HG03354 (cell line): ENCODE measurements around the gene RAMP1.
"Not testable (repeated sequence)": the region's sequence is repeated elsewhere in the genome, so short reads cannot be mapped to it uniquely, and the experiment has no call there.

ENCODE experiments used
- ATAC-seq: cut with Tn5 transposase; IDR thresholded peaks from one replicate; pipeline ENCODE4 v1.9.1; 2021; ENCODE audit warnings: mild to moderate bottlenecking; ENCODE audit not compliant: unreplicated experiment, poor library complexity, severe bottlenecking

RAMP1 gene

GRCh38 chr2:237935740-237936452 is 76.5 kb downstream of the RAMP1 start:
- no peak for ATAC-seq

DNA sequence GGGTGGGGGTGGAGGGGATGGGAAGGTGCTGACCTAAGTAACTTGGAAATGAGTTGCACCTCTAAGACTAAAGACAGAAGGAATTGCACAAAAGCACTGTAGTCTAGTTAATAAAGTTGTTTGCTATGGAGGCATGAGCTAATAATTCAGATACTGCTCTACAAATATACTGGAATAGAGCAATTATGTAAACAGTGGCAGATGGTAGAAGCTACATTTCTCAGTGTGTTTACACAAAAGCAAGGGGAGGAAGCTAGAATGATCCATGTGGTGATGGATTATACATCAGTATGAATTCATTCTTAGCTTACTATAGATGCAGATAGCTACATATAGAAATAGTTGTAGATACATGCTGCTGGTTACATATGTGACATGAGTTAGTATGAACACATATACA is 79.8 kb downstream of the RAMP1 start:
- ATAC-seq = no peak

DNA sequence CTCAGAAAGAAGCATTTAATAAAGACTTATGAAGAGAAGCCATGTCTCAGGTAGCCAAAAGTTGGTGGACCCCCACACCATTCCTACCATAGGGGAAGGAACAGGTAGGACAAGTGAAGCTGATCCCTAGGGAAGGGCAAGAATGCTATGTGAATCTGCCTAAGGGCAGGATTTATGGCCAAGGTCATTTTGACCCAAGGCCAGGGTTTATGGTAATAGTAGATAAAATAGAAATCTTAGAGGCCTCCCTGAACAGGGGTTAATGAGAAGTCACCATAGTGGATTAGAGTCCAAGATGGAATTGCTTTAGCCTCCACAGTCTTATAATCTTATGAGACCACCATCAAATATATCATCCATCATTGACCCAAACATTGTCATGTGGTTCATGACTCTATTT is 81.4 kb downstream of the RAMP1 start:
- ATAC-seq = no peak

DNA sequence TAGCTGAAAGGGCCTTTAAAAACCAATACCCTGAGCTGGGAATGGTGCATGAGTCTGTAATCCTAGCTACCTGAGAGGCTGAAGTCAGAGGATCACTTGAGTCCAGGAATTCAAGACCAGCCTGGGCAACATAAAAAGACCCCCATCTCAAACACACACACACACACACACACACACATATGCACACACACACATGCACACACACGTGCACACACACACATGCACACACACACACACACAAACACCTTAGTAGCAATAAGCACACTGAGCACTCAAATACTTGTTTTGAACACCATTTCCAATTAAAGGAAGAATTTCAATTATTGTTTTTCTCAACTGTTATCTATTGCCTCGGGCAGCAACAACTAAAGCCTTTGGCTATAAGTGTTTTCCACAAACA is 81.8 kb downstream of the RAMP1 start:
- ATAC-seq = no peak

- no peak for ATAC-seq
Observed at GRCh38 chr2:237942513-237942899, 83.1 kb downstream of the RAMP1 start.

DNA sequence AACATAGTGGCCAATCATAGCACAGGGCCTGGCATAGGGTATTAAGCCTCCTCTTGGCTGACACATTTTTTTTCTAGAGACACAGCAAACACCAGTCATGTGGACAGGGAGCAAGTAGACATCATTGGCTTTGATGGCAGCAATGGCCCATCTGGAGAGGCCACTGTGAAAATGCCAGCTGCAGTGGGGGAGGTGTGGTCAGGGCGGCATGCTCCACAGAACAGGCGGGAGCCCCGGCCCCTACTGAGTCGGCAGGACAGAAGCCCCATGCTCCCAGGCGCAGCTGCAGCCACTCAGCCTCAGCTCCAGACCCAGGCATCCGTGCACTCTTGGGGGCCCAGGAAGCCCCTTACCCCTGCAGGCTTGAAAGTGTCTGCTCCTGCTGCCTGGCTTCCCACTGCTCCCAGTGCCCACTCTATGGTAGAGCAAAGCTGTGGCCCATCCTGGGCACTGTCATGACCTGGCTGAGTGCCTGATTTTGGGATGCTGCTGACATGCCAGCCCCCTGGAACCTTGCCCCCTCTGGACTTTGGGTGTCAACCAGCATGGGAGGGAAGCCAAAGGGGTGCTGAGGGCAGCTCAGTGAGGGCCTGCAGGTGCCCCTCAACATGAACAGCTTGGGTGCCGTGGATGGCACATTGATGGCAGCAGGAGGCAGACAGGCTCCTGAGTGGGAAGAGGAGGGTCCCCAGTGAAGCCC is 84.1 kb downstream of the RAMP1 start:
- no peak for ATAC-seq

- no peak for ATAC-seq
Observed at GRCh38 chr2:237944302-237944701, 84.9 kb downstream of the RAMP1 start.

DNA sequence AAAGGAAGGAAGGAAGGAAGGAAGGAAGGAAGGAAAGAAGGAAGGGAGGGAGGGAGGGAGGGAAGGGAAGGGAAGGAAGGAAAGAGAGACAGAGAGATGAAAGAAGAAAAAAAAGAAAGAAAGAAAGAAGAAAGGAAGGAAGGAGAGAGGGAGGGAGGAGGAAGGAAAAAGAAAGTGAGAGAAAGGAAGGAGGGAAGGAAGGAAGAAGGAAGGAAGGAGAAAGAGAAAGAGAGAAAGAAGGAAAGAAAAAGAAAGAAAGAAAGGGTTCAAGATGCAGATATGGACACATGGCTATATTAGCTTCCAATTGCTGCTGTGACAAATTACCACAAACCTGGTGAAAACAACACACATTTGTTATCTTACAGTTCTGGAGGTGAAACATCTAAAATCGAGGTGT is 87.0 kb downstream of the RAMP1 start:
- ATAC-seq = no peak

GRCh38 chr2:237951354-237951753 is 91.9 kb downstream of the RAMP1 start:
- ATAC-seq = not testable (repeated sequence)

- no peak for ATAC-seq
Observed at GRCh38 chr2:237951878-237952277, 92.5 kb downstream of the RAMP1 start.

- ATAC-seq = no peak
Observed at GRCh38 chr2:237952851-237953250, 93.4 kb downstream of the RAMP1 start.

- no peak for ATAC-seq
Observed at GRCh38 chr2:237955640-237956401, 96.4 kb downstream of the RAMP1 start.

DNA sequence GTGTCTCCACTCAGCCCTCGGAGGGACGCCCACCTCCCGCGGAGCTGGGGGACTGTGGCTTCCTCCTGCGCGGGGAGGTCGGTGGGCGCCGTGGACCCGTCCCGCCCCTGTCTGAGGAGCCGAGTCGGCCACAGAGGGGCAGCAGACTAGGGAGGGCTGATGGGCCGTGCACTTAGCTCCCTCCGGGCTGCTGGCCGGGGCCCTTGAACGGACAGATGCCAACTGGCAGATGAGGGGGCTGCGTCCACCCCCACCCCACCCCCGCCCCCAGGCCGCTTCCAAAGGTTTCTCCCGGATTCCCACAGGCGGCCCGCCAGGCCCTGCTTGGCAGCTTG is 96.9 kb downstream of the RAMP1 start:
- ATAC-seq = no peak

DNA sequence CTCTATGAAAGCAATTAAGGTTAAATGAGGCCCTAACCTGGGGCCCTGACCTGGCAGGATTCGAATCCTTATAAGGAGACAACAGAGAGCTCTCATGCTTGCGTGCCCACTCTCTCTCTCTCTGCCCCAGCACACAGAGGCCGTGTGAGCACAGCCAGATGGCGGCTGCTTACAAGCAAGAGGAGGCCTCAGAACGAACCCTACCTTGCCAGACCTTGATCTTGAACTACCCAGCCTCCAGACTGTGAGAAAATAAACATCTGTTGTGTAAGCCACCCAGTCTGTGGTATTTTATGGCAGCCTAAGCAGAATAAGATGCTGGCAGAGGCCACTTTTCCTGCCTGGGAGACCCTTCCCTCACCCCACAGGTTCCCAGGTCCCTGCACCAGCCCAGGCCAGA is 102.2 kb downstream of the RAMP1 start:
- ATAC-seq = no peak
